Loucy (cell line): ENCODE measurements around the gene MCC.

ENCODE experiments used
- H2AFZ ChIP-seq: fragments of 200-600 bp; sonication (generic); 2 replicates; pipeline ENCODE4 v1.6.0; 2016; ENCODE audit warnings: antibody characterized with exemption, mild to moderate bottlenecking, low read length, moderate library complexity
- H3F3A ChIP-seq: fragments of 200-600 bp; 2 replicates; pipeline ENCODE4 v1.6.0; 2016; ENCODE audit warnings: antibody characterized with exemption, low read depth, mild to moderate bottlenecking
- H3K27me3 ChIP-seq: fragments of 200-600 bp; sonication (generic); 2 replicates; pipeline ENCODE4 v1.6.1; 2014; ENCODE audit warnings: low read length, mild to moderate bottlenecking; ENCODE audit not compliant: insufficient read depth, poor library complexity, severe bottlenecking
- H3K36me3 ChIP-seq: fragments of 200-600 bp; sonication (generic); 2 replicates; pipeline ENCODE4 v1.6.1; 2016; ENCODE audit warnings: low read length; ENCODE audit not compliant: insufficient read depth
- H3K4me1 ChIP-seq: fragments of 200-600 bp; sonication (generic); 2 replicates; pipeline ENCODE4 v1.5.1; 2014; ENCODE audit warnings: low read length, mild to moderate bottlenecking; ENCODE audit not compliant: insufficient read depth, poor library complexity, severe bottlenecking
- H3K4me2 ChIP-seq: fragments of 200-600 bp; sonication (generic); 2 replicates; pipeline ENCODE4 v1.6.0; 2014; ENCODE audit warnings: antibody characterized with exemption, low read length, low read depth, mild to moderate bottlenecking; ENCODE audit not compliant: poor library complexity, severe bottlenecking
- H3K4me3 ChIP-seq: fragments of 200-600 bp; sonication (generic); 2 replicates; pipeline ENCODE4 v1.5.1; 2014; ENCODE audit warnings: low read length, mild to moderate bottlenecking, mixed read lengths; ENCODE audit not compliant: poor library complexity, severe bottlenecking
- H3K79me2 ChIP-seq: fragments of 200-600 bp; sonication (generic); 2 replicates; pipeline ENCODE4 v1.6.1; 2014; ENCODE audit warnings: low read length; ENCODE audit not compliant: insufficient read depth
- H3K9ac ChIP-seq: fragments of 200-600 bp; sonication (generic); 2 replicates; pipeline ENCODE4 v1.6.0; 2014; ENCODE audit warnings: mild to moderate bottlenecking, low read depth, low read length, moderate library complexity; ENCODE audit not compliant: poor library complexity, severe bottlenecking
- H3K9me2 ChIP-seq: fragments of 200-600 bp; sonication (generic); replicated peaks from 2 replicates; pipeline ENCODE4 v1.6.1; 2016; ENCODE audit warnings: low read depth, low read length, mixed read lengths
- H3K9me3 ChIP-seq: fragments of 200-600 bp; sonication (generic); 2 replicates; pipeline ENCODE4 v1.6.1; 2014; ENCODE audit warnings: mild to moderate bottlenecking, antibody characterized with exemption, low read length, low read depth; ENCODE audit not compliant: insufficient read depth
- H4K20me1 ChIP-seq: fragments of 200-600 bp; sonication (generic); 2 replicates; pipeline ENCODE4 v1.6.0; 2014; ENCODE audit warnings: antibody characterized with exemption, low read length, mild to moderate bottlenecking; ENCODE audit not compliant: insufficient read depth, poor library complexity, severe bottlenecking
- EZH2phosphoT487 ChIP-seq: fragments of 200-600 bp; IDR thresholded peaks from 2 replicates; pipeline ENCODE4 v1.6.1; 2018; ENCODE audit warnings: antibody characterized with exemption, mild to moderate bottlenecking, moderate library complexity, borderline replicate concordance
- TF ChIP-seq, protein P1 (sequence below): fragments of 200-600 bp; sonication (generic); conservative IDR thresholded peaks from 2 replicates; pipeline ENCODE4 v1.5.1; 2014; ENCODE audit warnings: mild to moderate bottlenecking, antibody characterized with exemption, low read length

The MCC gene

DNA sequence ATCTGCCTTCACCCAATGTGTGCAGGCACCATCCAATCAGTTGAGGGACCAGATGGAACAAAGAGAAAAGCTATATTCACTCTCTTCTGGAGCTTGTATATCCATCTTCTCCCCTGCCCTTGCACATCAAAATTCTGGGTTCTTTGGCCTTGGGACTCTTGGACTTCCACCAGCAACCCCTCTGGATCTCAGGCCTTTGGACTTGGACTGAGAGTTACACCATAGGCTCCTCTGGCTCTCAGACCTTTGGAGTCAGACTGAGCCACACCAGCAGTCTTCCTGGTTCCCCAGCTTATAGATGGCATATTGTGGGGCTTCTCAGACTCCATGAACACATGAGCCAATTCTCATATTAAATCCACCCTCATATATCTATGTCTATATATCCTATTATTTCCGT lies 126.6 kb downstream of the MCC start:
- no peak for TF ChIP-seq EZH2phosphoT487
- TF ChIP-seq, protein P1, sequence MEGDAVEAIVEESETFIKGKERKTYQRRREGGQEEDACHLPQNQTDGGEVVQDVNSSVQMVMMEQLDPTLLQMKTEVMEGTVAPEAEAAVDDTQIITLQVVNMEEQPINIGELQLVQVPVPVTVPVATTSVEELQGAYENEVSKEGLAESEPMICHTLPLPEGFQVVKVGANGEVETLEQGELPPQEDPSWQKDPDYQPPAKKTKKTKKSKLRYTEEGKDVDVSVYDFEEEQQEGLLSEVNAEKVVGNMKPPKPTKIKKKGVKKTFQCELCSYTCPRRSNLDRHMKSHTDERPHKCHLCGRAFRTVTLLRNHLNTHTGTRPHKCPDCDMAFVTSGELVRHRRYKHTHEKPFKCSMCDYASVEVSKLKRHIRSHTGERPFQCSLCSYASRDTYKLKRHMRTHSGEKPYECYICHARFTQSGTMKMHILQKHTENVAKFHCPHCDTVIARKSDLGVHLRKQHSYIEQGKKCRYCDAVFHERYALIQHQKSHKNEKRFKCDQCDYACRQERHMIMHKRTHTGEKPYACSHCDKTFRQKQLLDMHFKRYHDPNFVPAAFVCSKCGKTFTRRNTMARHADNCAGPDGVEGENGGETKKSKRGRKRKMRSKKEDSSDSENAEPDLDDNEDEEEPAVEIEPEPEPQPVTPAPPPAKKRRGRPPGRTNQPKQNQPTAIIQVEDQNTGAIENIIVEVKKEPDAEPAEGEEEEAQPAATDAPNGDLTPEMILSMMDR = no peak
- H3K9ac ChIP-seq = no peak overlapping the region
- no peaks in the 10 kb centered on the region for H3K27me3 ChIP-seq
- H2AFZ ChIP-seq = no peak overlapping the region
- H4K20me1 ChIP-seq = no peaks in the 10 kb centered on the region
- H3K4me2 ChIP-seq = no peak overlapping the region
- no peaks in the 10 kb centered on the region for H3F3A ChIP-seq
- no peaks in the 10 kb centered on the region for H3K4me1 ChIP-seq
- H3K4me3 ChIP-seq = no peak overlapping the region
- H3K36me3 ChIP-seq = no peaks in the 10 kb centered on the region
- H3K9me3 ChIP-seq = no peaks in the 10 kb centered on the region; the same call in 1 of the 2 replicates
- no peaks in the 10 kb centered on the region for H3K79me2 ChIP-seq
- no peaks in the 10 kb centered on the region for H3K9me2 ChIP-seq

DNA sequence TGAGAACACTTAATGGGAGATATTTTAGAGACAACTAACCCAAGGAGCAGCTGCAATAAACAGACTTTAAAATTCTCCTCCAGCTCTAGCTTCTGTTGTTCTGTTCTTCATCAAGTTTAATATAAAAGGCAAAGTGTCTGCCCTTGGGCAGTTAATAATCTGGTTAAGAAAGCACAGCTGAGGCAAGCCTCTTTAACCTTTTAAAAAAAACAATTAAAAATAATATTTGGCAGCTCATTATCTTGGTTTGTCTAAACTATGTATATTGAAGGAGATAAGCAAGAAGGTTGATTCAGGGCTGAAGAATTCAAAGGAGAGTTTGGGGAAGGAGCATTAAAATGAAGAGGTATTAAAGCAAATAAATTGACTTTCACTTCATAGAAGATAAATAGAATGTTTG lies 128.8 kb downstream of the MCC start:
- Histone ChIP-seq H3F3A (no peaks in the 10 kb centered on the region), H3K9me2 (no peaks in the 10 kb centered on the region), H3K4me1 (no peaks in the 10 kb centered on the region), H3K79me2 (no peaks in the 10 kb centered on the region), H4K20me1 (no peaks in the 10 kb centered on the region), H3K36me3 (no peaks in the 10 kb centered on the region), H3K9ac (no peak overlapping the region), H3K4me2 (no peak overlapping the region), H2AFZ (no peak overlapping the region), H3K9me3 (no peaks in the 10 kb centered on the region; the same call in 1 of the 2 replicates), H3K27me3 (no peaks in the 10 kb centered on the region), H3K4me3 (no peak overlapping the region)
- TF ChIP-seq EZH2phosphoT487 = no peak
- TF ChIP-seq, protein P1 = no peak

DNA sequence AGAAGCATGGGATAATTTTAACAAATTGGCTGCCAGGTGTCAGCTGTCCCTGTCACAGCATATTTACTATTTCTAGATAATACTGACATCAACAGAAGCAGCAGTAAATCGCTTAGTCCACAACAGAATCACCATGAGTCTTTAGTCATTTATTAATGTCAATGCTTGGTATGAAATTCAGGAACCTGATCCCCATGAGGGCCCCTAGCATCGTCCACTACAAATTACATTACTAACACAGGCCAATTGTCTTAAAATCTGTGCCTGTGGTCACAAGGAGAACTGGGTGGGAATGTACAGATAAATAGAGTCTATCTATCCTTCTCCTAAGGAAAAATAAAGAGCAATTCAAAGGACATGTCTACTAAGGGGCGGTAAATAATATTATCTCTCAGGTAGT lies 129.6 kb downstream of the MCC start:
- Histone ChIP-seq H3K9me2 (no peaks in the 10 kb centered on the region), H3K9me3 (no peaks in the 10 kb centered on the region), H3K79me2 (no peaks in the 10 kb centered on the region), H3K36me3 (no peaks in the 10 kb centered on the region), H2AFZ (no peak overlapping the region), H4K20me1 (no peaks in the 10 kb centered on the region), H3F3A (no peaks in the 10 kb centered on the region), H3K4me2 (no peak overlapping the region), H3K4me1 (no peaks in the 10 kb centered on the region), H3K4me3 (no peak overlapping the region), H3K27me3 (no peaks in the 10 kb centered on the region), H3K9ac (no peak overlapping the region)
- TF ChIP-seq, protein P1 = no peak
- no peak for TF ChIP-seq EZH2phosphoT487
